ENCODE results near the gene SELENOO. TPM values are rescaled to one million over a fixed set of nuclear protein-coding genes. Genes with fewer than 3 reads are reported as not detected.

SELENOO gene
- total RNA-seq, 1 donor from 2014 or later: 17.6 TPM

- intact Hi-C loops (cut with DNase I): no loop called here
- H3K27me3 ChIP-seq: peaks cover 9% of the 10 kb centered on the region
- TF ChIP-seq CTCF (IDR thresholded peaks at IDR 0.05): no peak
These were observed 31.5 kb upstream of the SELENOO start for GRCh38 chr22:50169181-50169759.

GRCh38 chr22:50169774-50170341, 31.0 kb upstream of the SELENOO start:
- intact Hi-C loops (cut with DNase I): no loop called here
- Histone ChIP-seq H3K36me3 (no peaks in the 10 kb centered on the region), H3K4me3 (peak overlapping the region; percentile 39), H3K27ac (no peak overlapping the region), H3K4me1 (peaks cover 5% of the 10 kb centered on the region), H3K9me3 (no peaks in the 10 kb centered on the region), H3K27me3 (peaks cover 9% of the 10 kb centered on the region)
- no peak for TF ChIP-seq CTCF (IDR thresholded peaks at IDR 0.05)
- ATAC-seq (peak; percentile 44), DNase-seq (no peak)

More at GRCh38 chr22:50169181-50169759, 31.5 kb upstream of the SELENOO start:
- no peak overlapping the region for H3K27ac ChIP-seq
- peaks cover 5% of the 10 kb centered on the region for H3K4me1 ChIP-seq
- H3K9me3 ChIP-seq: no peaks in the 10 kb centered on the region
- H3K36me3 ChIP-seq: no peaks in the 10 kb centered on the region
- ATAC-seq: no peak
- H3K4me3 ChIP-seq: peak overlapping the region; percentile 39
- DNase-seq: no peak

GRCh38 chr22:50170453-50171318, 30.1 kb upstream of the SELENOO start, which contains the start of gene PANX2:
Gene PANX2 (plus strand): TSS chr22:50170731. CDS start chr22:50170731, 0 bp downstream.
- Histone ChIP-seq H3K4me1 (peaks cover 5% of the 10 kb centered on the region), H3K27me3 (peaks cover 9% of the 10 kb centered on the region), H3K9me3 (no peaks in the 10 kb centered on the region), H3K27ac (no peak within 1 kb of the TSS), H3K36me3 (no peaks in the 10 kb centered on the region), H3K4me3 (peak within 1 kb of the TSS; percentile 39)
- DNase-seq: no peak
- TF ChIP-seq CTCF (IDR thresholded peaks at IDR 0.05): no peak
- no peak for ATAC-seq
- intact Hi-C loops (cut with DNase I): no loop called here

- peak; percentile 7 for ATAC-seq
- Histone ChIP-seq H3K4me3 (peak overlapping the region; percentile 39), H3K4me1 (peaks cover 5% of the 10 kb centered on the region), H3K9me3 (no peaks in the 10 kb centered on the region), H3K36me3 (no peaks in the 10 kb centered on the region), H3K27me3 (peaks cover 9% of the 10 kb centered on the region), H3K27ac (no peak overlapping the region)
- intact Hi-C loops (cut with DNase I): no loop called here
- TF ChIP-seq CTCF (IDR thresholded peaks at IDR 0.05): no peak
- no peak for DNase-seq
These were observed 29.4 kb upstream of the SELENOO start for GRCh38 chr22:50171319-50171964.

GRCh38 chr22:50171965-50172421, 28.8 kb upstream of the SELENOO start:
- H3K4me3 ChIP-seq: no peak overlapping the region
- no peak for TF ChIP-seq CTCF (IDR thresholded peaks at IDR 0.05)
- intact Hi-C loops (cut with DNase I): no loop called here
- H3K27ac ChIP-seq: no peak overlapping the region
- ATAC-seq (no peak), DNase-seq (no peak)
- no peaks in the 10 kb centered on the region for H3K9me3 ChIP-seq
- peaks cover 5% of the 10 kb centered on the region for H3K4me1 ChIP-seq
- H3K36me3 ChIP-seq: no peaks in the 10 kb centered on the region
- H3K27me3 ChIP-seq: peaks cover 9% of the 10 kb centered on the region

Data from upper lobe of right lung (tissue), 1 donor.